OCI-LY1 (cell line): ENCODE data around the gene PDK4.

ENCODE experiments used
- H2AFZ ChIP-seq: fragments of 200-600 bp; sonication (generic), shearing (Covaris generic); 2 replicates; pipeline ENCODE4 v1.6.0; 2014; ENCODE audit warnings: antibody characterized with exemption, mild to moderate bottlenecking, low read length
- H3F3A ChIP-seq: fragments of 200-600 bp; sonication (generic), shearing (Covaris generic); 2 replicates; pipeline ENCODE4 v1.6.0; 2014; ENCODE audit warnings: mild to moderate bottlenecking, antibody characterized with exemption, low read length, moderate library complexity; ENCODE audit not compliant: insufficient read depth
- H3K27ac ChIP-seq: fragments of 200-600 bp; sonication (generic); 2 replicates; pipeline ENCODE4 v1.5.1; 2014; ENCODE audit warnings: low read length, mixed run types, mild to moderate bottlenecking, low read depth; ENCODE audit not compliant: poor library complexity, severe bottlenecking
- H3K27me3 ChIP-seq: fragments of 200-600 bp; sonication (generic); 2 replicates; pipeline ENCODE4 v1.6.0; 2014; ENCODE audit warnings: antibody characterized with exemption, mild to moderate bottlenecking, low read length, moderate library complexity; ENCODE audit not compliant: insufficient read depth
- H3K36me3 ChIP-seq: fragments of 200-600 bp; sonication (generic); 2 replicates; pipeline ENCODE4 v1.6.1; 2014; ENCODE audit warnings: mild to moderate bottlenecking, antibody characterized with exemption, low read length, moderate library complexity, mixed read lengths; ENCODE audit not compliant: insufficient read depth
- H3K4me1 ChIP-seq: fragments of 200-600 bp; sonication (generic); 2 replicates; pipeline ENCODE4 v1.5.1; 2014; ENCODE audit warnings: mild to moderate bottlenecking, low read length, moderate library complexity; ENCODE audit not compliant: insufficient read depth, severe bottlenecking
- H3K4me2 ChIP-seq: fragments of 200-600 bp; sonication (generic), shearing (Covaris generic); 2 replicates; pipeline ENCODE4 v1.6.1; 2014; ENCODE audit warnings: low read length
- H3K4me3 ChIP-seq: fragments of 200-600 bp; sonication (generic); 2 replicates; pipeline ENCODE4 v1.5.1; 2014; ENCODE audit warnings: low read length, low read depth, mild to moderate bottlenecking, mixed read lengths; ENCODE audit not compliant: poor library complexity, severe bottlenecking
- H3K79me2 ChIP-seq: fragments of 200-600 bp; shearing (Covaris generic); 2 replicates; pipeline ENCODE4 v1.6.1; 2016; ENCODE audit warnings: mixed run types, low read length, mixed read lengths; ENCODE audit not compliant: insufficient read depth
- H3K9ac ChIP-seq: fragments of 200-600 bp; sonication (generic), shearing (Covaris generic); 2 replicates; pipeline ENCODE4 v1.6.1; 2014; ENCODE audit warnings: mild to moderate bottlenecking, low read length, mixed read lengths
- H3K9me2 ChIP-seq: fragments of 200-600 bp; sonication (generic), shearing (Covaris generic); 2 replicates; pipeline ENCODE4 v1.6.1; 2014; ENCODE audit warnings: low read depth, mild to moderate bottlenecking, low read length, mixed read lengths
- H3K9me3 ChIP-seq: fragments of 200-600 bp; shearing (Covaris generic); 2 replicates; pipeline ENCODE4 v1.6.1; 2014; ENCODE audit warnings: low read length, mixed read lengths
- H4K20me1 ChIP-seq: fragments of 200-600 bp; sonication (generic), shearing (Covaris generic); 2 replicates; pipeline ENCODE4 v1.6.0; 2016; ENCODE audit warnings: mild to moderate bottlenecking, low read length; ENCODE audit not compliant: insufficient read depth
- CTCF ChIP-seq: fragments of 200-600 bp; sonication (generic), shearing (Covaris generic); IDR thresholded peaks from 2 replicates; pipeline ENCODE4 v1.5.1; 2017; ENCODE audit warnings: mild to moderate bottlenecking, antibody characterized with exemption, low read length, moderate library complexity, mixed read lengths
- EZH2 ChIP-seq: fragments of 200-600 bp; sonication (generic), shearing (Covaris generic); IDR thresholded peaks from 2 replicates; pipeline ENCODE4 v1.8.0; 2017; ENCODE audit warnings: borderline replicate concordance, mixed run types, mild to moderate bottlenecking, antibody characterized with exemption, low read length, moderate library complexity, mixed read lengths

The PDK4 gene

GRCh38 chr7:95632609-95633008 lies 36.3 kb upstream of the PDK4 start:
- H3K4me2 ChIP-seq: no peak overlapping the region
- H2AFZ ChIP-seq: no peak overlapping the region
- no peaks in the 10 kb centered on the region for H3K9me3 ChIP-seq
- H3K27me3 ChIP-seq: 0 out of 2 replicates have a peak, but pooled peaks cover 4% of the 10 kb centered on the region
- no peaks in the 10 kb centered on the region for H3K4me1 ChIP-seq
- H3K36me3 ChIP-seq: no peaks in the 10 kb centered on the region
- no peak overlapping the region for H3K27ac ChIP-seq
- no peaks in the 10 kb centered on the region for H3F3A ChIP-seq
- H3K9ac ChIP-seq: no peak overlapping the region
- no peak for TF ChIP-seq EZH2
- no peak for TF ChIP-seq CTCF
- H4K20me1 ChIP-seq: no peaks in the 10 kb centered on the region
- H3K9me2 ChIP-seq: no peaks in the 10 kb centered on the region
- no peak overlapping the region for H3K4me3 ChIP-seq
- no peaks in the 10 kb centered on the region for H3K79me2 ChIP-seq

GRCh38 chr7:95631527-95631926 lies 35.2 kb upstream of the PDK4 start:
- H3K9me3 ChIP-seq: no peaks in the 10 kb centered on the region
- H3K79me2 ChIP-seq: no peaks in the 10 kb centered on the region
- H3K9me2 ChIP-seq: no peaks in the 10 kb centered on the region
- H3K9ac ChIP-seq: no peak overlapping the region
- H3K27me3 ChIP-seq: 0 out of 2 replicates have a peak, but pooled peaks cover 4% of the 10 kb centered on the region
- H3F3A ChIP-seq: no peaks in the 10 kb centered on the region
- no peak overlapping the region for H3K4me3 ChIP-seq
- H2AFZ ChIP-seq: no peak overlapping the region
- no peaks in the 10 kb centered on the region for H3K4me1 ChIP-seq
- no peak for TF ChIP-seq EZH2
- no peak for TF ChIP-seq CTCF
- H3K36me3 ChIP-seq: no peaks in the 10 kb centered on the region
- no peaks in the 10 kb centered on the region for H4K20me1 ChIP-seq
- H3K4me2 ChIP-seq: no peak overlapping the region
- no peak overlapping the region for H3K27ac ChIP-seq

GRCh38 chr7:95630702-95631458 lies 34.6 kb upstream of the PDK4 start:
- Histone ChIP-seq H3K4me1 (no peaks in the 10 kb centered on the region), H3K9me3 (no peaks in the 10 kb centered on the region), H2AFZ (no peak overlapping the region), H3F3A (no peaks in the 10 kb centered on the region), H3K79me2 (no peaks in the 10 kb centered on the region), H3K27ac (no peak overlapping the region), H3K9ac (no peak overlapping the region), H4K20me1 (no peaks in the 10 kb centered on the region), H3K4me2 (no peak overlapping the region), H3K9me2 (no peaks in the 10 kb centered on the region), H3K4me3 (no peak overlapping the region), H3K36me3 (no peaks in the 10 kb centered on the region), H3K27me3 (no peaks in the 10 kb centered on the region)
- TF ChIP-seq EZH2 (no peak), CTCF (no peak)
